T-helper 1 cell treated with Interleukin-12 subunit alpha and Interleukin-12 subunit beta and Interleukin-4 antibody, amounts not matched to agents 30 μg/mL and 1 μg/mL, for 36 hours (primary cell): ENCODE data around the gene LLGL2.

ENCODE experiments used
- H3K27ac Mint-ChIP-seq: one replicate; pipeline ENCODE4 v1.8.0; 2021; ENCODE audit warnings: mild to moderate bottlenecking, mixed read lengths
- H3K27me3 Mint-ChIP-seq: one replicate; pipeline ENCODE4 v1.8.0; 2021; ENCODE audit warnings: low read depth, mixed read lengths
- H3K36me3 Mint-ChIP-seq: one replicate; pipeline ENCODE4 v1.8.0; 2021; ENCODE audit warnings: low read depth, mixed read lengths
- H3K4me1 Mint-ChIP-seq: one replicate; pipeline ENCODE4 v1.8.0; 2021; ENCODE audit warnings: low read depth, mixed read lengths
- H3K4me3 Mint-ChIP-seq: one replicate; pipeline ENCODE4 v1.8.0; 2021; ENCODE audit warnings: mild to moderate bottlenecking, moderate library complexity, mixed read lengths
- H3K9me3 Mint-ChIP-seq: one replicate; pipeline ENCODE4 v1.8.0; 2021; ENCODE audit warnings: mixed read lengths

LLGL2 gene

DNA sequence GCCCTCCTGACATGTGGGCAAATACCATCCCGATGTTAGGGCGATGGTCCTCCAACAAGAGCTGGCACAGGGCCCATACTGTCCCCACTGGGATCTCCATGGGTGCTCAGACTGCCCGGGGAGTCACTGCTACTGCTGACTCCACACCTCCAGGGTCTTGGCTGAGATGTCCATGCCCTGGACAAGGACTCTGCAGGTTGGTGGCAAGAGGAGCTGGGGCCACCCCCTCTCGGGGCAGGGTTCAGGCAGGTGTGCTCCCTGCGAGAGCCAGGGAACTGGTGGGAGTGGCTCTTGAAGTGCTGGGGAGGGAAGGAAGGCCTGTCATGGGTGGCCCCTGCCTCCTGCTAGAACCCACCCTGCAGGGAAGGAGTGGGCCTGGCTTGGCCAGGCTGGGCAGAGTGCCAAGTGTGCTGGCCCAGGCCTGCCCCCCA is 16.6 kb upstream of the LLGL2 start:
- Mint-ChIP-seq H3K27me3 (peaks cover 6% of the 10 kb centered on the region), H3K4me1 (no peaks in the 10 kb centered on the region), H3K36me3 (no peaks in the 10 kb centered on the region), H3K9me3 (no peaks in the 10 kb centered on the region), H3K27ac (no peak overlapping the region), H3K4me3 (no peak overlapping the region)

GRCh38 chr17:75509528-75510258 is 15.8 kb upstream of the LLGL2 start:
- Mint-ChIP-seq H3K27ac (no peak overlapping the region), H3K9me3 (no peaks in the 10 kb centered on the region), H3K4me3 (no peak overlapping the region), H3K4me1 (no peaks in the 10 kb centered on the region), H3K27me3 (peaks cover 10% of the 10 kb centered on the region), H3K36me3 (no peaks in the 10 kb centered on the region)

DNA sequence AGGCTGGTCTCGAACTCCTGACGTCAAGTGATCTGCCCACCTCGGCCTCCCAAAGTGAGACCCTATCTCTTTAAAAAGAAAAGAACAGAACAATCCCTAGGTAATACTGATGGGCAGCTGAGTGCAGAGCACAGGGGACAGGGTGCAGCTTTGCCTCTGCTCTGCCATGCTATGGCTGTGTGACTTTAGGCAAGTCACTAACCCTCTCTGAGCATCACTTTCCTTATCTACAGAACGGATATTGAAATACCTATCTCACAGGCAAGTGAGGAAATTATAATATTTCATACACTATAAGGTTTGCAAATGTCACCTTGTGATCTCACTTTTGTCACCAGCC is 14.3 kb upstream of the LLGL2 start:
- Mint-ChIP-seq H3K27me3 (peaks cover 10% of the 10 kb centered on the region), H3K4me1 (no peaks in the 10 kb centered on the region), H3K36me3 (no peaks in the 10 kb centered on the region), H3K4me3 (no peak overlapping the region), H3K27ac (no peak overlapping the region), H3K9me3 (no peaks in the 10 kb centered on the region)

- Mint-ChIP-seq H3K4me1 (no peaks in the 10 kb centered on the region), H3K27me3 (peaks cover 10% of the 10 kb centered on the region), H3K27ac (no peak overlapping the region), H3K4me3 (no peak overlapping the region), H3K9me3 (no peaks in the 10 kb centered on the region), H3K36me3 (no peaks in the 10 kb centered on the region)
Measured at GRCh38 chr17:75511610-75512575, 13.6 kb upstream of the LLGL2 start.

DNA sequence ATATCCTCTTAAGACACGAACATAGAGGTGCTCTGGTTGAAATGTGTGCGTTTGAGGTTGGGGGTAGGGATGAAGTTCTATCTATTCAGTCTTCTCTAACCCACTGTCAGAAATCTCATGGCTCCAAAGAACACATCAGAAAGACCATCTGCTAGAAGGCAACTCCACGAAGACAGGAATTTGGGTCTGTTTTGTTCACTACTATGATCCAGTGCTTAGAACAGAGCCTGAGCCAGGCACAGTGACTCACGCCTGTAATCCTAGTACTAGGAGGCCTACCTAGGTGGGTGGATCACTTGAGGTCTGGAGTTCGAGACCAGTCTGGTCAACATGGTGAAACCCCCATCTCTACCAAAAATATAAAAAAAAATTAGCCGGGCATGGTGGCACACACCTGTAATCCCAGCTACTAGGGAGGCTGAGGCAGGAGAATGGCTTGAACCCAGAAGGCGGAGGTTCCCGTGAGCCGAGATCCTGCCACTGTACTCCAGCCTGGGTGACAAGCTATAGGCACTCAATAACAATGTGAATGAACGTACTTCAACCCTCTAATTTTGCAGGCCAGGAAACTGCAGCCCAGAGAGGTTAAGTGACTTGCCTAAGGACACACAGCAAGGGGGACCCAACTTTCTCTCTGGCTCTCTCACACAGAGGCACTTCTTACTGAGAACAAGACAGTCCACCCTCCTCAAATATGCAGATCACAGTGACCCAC is 12.4 kb upstream of the LLGL2 start:
- Mint-ChIP-seq H3K9me3 (no peaks in the 10 kb centered on the region), H3K4me3 (no peak overlapping the region), H3K4me1 (peaks cover 10% of the 10 kb centered on the region), H3K27me3 (peaks cover 10% of the 10 kb centered on the region), H3K27ac (no peak overlapping the region), H3K36me3 (peaks cover 7% of the 10 kb centered on the region)

GRCh38 chr17:75513641-75514000 is 11.9 kb upstream of the LLGL2 start:
- Mint-ChIP-seq H3K9me3 (no peaks in the 10 kb centered on the region), H3K4me3 (no peak overlapping the region), H3K4me1 (peaks cover 15% of the 10 kb centered on the region), H3K36me3 (peaks cover 12% of the 10 kb centered on the region), H3K27me3 (peaks cover 10% of the 10 kb centered on the region), H3K27ac (no peak overlapping the region)

DNA sequence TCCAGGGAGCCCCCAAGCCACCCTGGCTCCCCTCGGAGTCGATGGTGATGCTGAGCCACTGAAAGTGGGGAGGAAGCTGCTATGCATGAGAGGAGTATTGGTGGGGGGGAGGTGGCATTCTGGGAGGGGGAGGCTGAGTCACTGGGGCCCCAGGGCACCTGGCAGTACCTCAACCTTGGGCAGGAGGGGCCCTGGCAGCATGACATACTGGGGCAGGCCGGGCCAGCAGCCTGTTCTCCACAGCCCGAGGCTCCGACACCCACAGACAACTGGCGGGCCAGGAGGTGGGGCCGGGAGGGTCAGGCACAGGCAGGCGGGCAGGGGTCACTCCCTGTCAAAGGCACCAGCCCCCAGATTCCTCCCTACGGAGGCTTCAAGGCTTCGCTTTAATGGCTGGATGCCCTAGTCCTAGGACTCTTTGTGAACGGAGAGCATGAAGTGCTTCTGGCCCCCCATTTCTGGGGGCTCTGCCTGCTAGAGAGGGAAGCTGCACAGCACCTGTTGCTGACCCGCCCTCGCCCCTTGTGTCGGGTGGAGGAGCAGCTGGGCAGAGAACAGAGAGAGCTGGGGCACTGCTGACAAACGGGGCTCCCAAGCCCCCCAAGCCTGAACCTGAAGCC is 11.1 kb upstream of the LLGL2 start:
- Mint-ChIP-seq H3K4me3 (no peak overlapping the region), H3K36me3 (peaks cover 13% of the 10 kb centered on the region), H3K9me3 (no peaks in the 10 kb centered on the region), H3K4me1 (peaks cover 19% of the 10 kb centered on the region), H3K27me3 (peaks cover 10% of the 10 kb centered on the region), H3K27ac (no peak overlapping the region)

GRCh38 chr17:75514919-75515495 is 10.5 kb upstream of the LLGL2 start:
- Mint-ChIP-seq H3K27ac (no peak overlapping the region), H3K9me3 (no peaks in the 10 kb centered on the region), H3K27me3 (peaks cover 10% of the 10 kb centered on the region), H3K4me3 (no peak overlapping the region), H3K36me3 (peaks cover 17% of the 10 kb centered on the region), H3K4me1 (peaks cover 22% of the 10 kb centered on the region)

DNA sequence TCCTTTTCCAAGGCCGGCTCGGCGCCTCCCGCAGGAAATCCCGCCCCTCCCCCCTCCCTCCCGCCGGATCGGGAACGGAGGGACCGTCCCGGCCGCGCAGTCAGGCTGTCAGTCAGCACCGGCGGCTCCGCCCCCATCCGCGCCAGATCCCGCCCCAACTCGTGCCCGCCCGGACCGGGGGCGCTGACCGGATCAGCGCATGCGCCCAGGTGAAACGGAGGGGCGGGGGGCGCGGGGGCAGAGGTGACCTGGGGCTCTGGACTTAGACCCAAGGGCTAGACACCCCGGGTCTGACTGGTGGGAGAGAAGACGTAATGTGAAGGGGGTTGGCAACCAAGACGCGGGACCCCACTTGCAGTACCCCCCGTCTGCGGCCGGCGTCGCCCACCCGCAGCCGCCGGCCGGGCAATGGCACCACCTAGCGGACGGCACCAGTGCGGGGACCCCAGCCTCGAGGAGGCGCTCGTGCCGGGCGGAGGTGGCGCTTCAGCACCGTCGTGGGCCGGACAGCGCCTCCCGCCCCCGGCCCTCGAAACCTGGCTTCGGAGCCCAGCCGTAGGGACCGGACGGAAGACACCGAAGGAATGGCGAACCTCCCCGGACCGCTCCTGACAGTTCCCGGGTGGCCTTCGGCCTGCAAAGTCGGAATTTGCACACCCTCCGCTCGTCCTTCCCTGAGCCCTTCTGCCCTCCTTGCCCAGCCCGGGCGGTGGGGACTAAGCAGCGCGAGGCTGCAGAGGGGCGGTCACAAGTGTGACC is 9.8 kb upstream of the LLGL2 start, which contains the start of gene CASKIN2:
Gene CASKIN2, minus strand, starts transcription at position 42 of the 759 bp plus-strand sequence. CDS start 1,733 bp downstream, outside the sequence.
- peak within 1 kb of the TSS; percentile 78 for H3K4me3 Mint-ChIP-seq
- H3K4me1 Mint-ChIP-seq = peaks cover 22% of the 10 kb centered on the region
- H3K27me3 Mint-ChIP-seq = peaks cover 10% of the 10 kb centered on the region
- no peaks in the 10 kb centered on the region for H3K9me3 Mint-ChIP-seq
- H3K36me3 Mint-ChIP-seq = peaks cover 17% of the 10 kb centered on the region
- peak within 1 kb of the TSS; percentile 63 for H3K27ac Mint-ChIP-seq

DNA sequence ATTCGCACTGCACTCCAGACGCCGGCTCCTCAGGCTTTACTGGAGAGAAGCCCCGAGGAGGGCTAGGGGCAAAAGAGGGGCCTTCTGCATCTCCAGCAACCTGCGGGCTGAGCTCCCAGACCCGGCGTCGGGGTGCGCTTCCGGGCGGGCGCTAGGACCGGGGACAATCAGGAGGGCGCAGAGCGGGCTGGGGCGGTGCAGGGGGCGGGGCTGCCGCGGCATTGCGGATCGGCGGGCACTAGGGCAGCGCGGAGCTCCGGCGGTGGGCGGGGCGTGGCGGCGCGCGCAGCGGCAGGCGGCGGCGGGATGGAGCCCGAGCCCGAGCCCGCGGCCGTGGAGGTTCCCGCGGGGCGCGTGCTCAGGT is 9.3 kb upstream of the LLGL2 start, which contains the start of gene TSEN54:
Gene TSEN54, plus strand, starts transcription at position 274 of the 364 bp plus-strand sequence. Its CDS starts 33 bp downstream, at position 307.
- H3K4me1 Mint-ChIP-seq = peaks cover 22% of the 10 kb centered on the region
- H3K27ac Mint-ChIP-seq = peak within 1 kb of the TSS; percentile 89
- H3K4me3 Mint-ChIP-seq = peak within 1 kb of the TSS; percentile 80

GRCh38 chr17:75516619-75517296 is 8.7 kb upstream of the LLGL2 start:
- H3K27me3 Mint-ChIP-seq = peaks cover 10% of the 10 kb centered on the region
- H3K9me3 Mint-ChIP-seq = no peaks in the 10 kb centered on the region
- peak overlapping the region; percentile 80 for H3K4me3 Mint-ChIP-seq
- H3K36me3 Mint-ChIP-seq = peaks cover 17% of the 10 kb centered on the region
- peaks cover 22% of the 10 kb centered on the region for H3K4me1 Mint-ChIP-seq
- H3K27ac Mint-ChIP-seq = peak overlapping the region; percentile 89

More for the DNA sequence above, 9.3 kb upstream of the LLGL2 start, which contains the start of gene TSEN54:
- Mint-ChIP-seq H3K36me3 (peaks cover 17% of the 10 kb centered on the region), H3K9me3 (no peaks in the 10 kb centered on the region), H3K27me3 (peaks cover 10% of the 10 kb centered on the region)

DNA sequence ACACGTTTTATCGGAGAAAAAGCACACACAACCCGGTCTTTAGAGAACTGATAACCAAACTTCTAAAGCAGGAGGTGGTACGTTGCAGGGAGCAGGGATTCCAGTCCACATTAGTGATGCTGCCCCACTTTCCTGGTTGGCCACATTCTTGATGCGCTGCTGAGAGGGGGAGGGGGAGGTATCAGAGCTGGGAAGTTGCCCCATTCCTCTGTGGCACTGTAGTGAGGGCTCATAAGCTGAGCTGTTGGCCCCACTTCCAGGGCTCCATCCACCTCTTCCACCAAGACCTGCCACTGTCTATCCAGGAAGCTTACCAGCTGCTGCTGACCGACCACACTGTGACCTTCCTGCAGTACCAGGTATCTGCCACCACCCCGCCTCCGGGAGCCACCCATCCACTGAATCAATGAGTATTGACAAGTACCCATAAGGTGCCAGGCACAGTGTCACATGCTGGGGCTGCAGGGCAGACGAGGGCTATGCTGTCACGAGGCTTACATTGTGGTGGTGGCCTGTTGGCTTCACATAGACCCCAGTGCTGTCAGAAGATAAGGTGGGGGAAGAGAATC is 8.1 kb upstream of the LLGL2 start:
- Mint-ChIP-seq H3K9me3 (no peaks in the 10 kb centered on the region), H3K36me3 (peaks cover 20% of the 10 kb centered on the region), H3K27me3 (peaks cover 10% of the 10 kb centered on the region), H3K4me3 (peak overlapping the region; percentile 80), H3K4me1 (peaks cover 22% of the 10 kb centered on the region), H3K27ac (peak overlapping the region; percentile 89)
